ENCODE results near the gene XRCC2. TPM values are rescaled to one million over a fixed set of nuclear protein-coding genes. Genes with fewer than 3 reads are reported as not detected.
A peak's percentile ranks its signal among the peaks of the same experiment; 100 is the strongest.

The XRCC2 gene
- total and polyA plus RNA-seq, 2 of the 8 experiments (the other 6 are each of a cell fraction or from before 2014, with no cell fraction given), result 14.6 to 34.0 TPM

DNA sequence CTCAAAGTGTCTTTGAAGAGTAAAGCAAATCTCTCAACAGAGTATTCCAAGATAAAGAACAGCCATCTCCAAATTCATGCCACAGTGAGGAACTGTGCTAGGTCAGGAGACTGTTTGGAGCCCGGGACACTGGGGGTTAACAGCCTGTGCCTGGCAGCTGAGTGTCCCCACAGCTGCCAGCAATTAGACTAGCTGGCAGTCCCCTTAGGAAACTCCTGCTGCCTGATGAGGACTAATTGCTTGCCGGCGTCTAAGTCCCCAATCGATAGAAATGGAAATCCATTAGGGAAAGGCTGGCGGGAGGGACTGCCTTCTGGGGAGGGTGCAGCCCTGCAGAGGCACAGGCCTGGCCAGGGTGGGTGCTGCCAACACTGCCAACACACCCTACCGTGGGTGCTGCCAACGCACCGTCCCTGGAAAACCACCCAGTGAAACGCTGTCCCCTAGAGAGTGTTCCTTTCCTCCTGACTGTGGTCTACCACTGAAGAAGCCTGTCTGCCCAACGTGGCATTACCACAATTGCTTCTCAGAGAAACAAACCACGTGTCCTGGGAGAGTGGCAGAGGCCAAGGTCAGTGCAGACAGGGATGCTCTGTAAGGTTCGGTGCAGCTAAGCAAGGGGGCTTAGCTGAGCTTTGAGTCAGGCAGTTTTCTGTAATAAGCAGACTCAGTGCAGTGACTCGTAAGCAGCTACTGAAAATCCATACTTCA lies 60.8 kb downstream of the XRCC2 start:
- Histone ChIP-seq H3K9ac (replicated peaks in 1 of 4; ENCODE audit: extremely low read depth in 1 of 4, low read depth in 3 of 4, low read length in 3 of 4) (no peak overlapping the region), H3K27ac (ENCODE audit: low read depth, low read length) (no peak overlapping the region)
- 80% methylated on average over 11 of the region's 13 CpGs; no CpG with 5 or more reads in 1 of the 2 experiments for WGBS, 2 experiments (ENCODE audit: extremely low coverage in 1 of 2, insufficient coverage in 1 of 2, insufficient read length in 1 of 2, insufficient replicate concordance in 2 of 2, low coverage in 1 of 2, low lambda C conversion rate in 2 of 2, missing lambda C conversion rate in 1 of 2)

More for the DNA sequence above, 60.8 kb downstream of the XRCC2 start:
- Histone ChIP-seq H3K23ac (ENCODE audit: insufficient read length) (no peak overlapping the region), H3K23me2 (ENCODE audit: low read depth, low read length) (peaks cover 3% of the 10 kb centered on the region; the same call in 1 of the 2 replicates), H4K20me1 (replicated peaks in 1 of 2; ENCODE audit: control insufficient read depth in 1 of 2, insufficient read depth in 2 of 2, low read length in 2 of 2) (no peaks in the 10 kb centered on the region), H3K9me3 (ENCODE audit: insufficient read depth in 2 of 2, low read depth in 1 of 2, low read length in 1 of 2) (no peaks in the 10 kb centered on the region), H3K14ac (ENCODE audit: insufficient read length) (no peak overlapping the region), H3K36me3 (ENCODE audit: control insufficient read depth in 2 of 4, insufficient read depth in 4 of 4, low read length in 3 of 4) (no peaks in the 10 kb centered on the region), H3K4me2 (ENCODE audit: insufficient read depth in 1 of 2, low read depth in 2 of 2, low read length in 2 of 2) (no peak overlapping the region), H3K18ac (ENCODE audit: extremely low read depth, low read length) (no peak overlapping the region), H2BK5ac (ENCODE audit: low read depth, low read length) (no peak overlapping the region), H2AFZ (ENCODE audit: low read length) (no peak overlapping the region), H3K79me1 (ENCODE audit: low read depth, low read length) (no peaks in the 10 kb centered on the region), H3K27me3 (replicated peaks in 1 of 4; ENCODE audit: control insufficient read depth in 3 of 4, extremely low read depth in 1 of 4, insufficient read depth in 3 of 4, low read length in 3 of 4) (no peaks in the 10 kb centered on the region), H4K5ac (ENCODE audit: insufficient read length, low read depth, low read length) (no peak overlapping the region), H2BK15ac (ENCODE audit: low read length) (no peak overlapping the region), H3K79me2 (ENCODE audit: control insufficient read depth in 1 of 2, insufficient read depth in 2 of 2, low read length in 2 of 2) (no peaks in the 10 kb centered on the region), H3K4me3 (ENCODE audit: extremely low read depth in 1 of 4, insufficient read depth in 2 of 4, low read depth in 3 of 4, low read length in 4 of 4) (no peak overlapping the region), H4K91ac (replicated peaks; ENCODE audit: insufficient read length, low read length) (no peak overlapping the region), H2AK5ac (ENCODE audit: low read depth, low read length) (no peak overlapping the region), H4K8ac (ENCODE audit: extremely low read depth, insufficient read depth, low read length) (no peak overlapping the region), H2BK20ac (ENCODE audit: low read length) (no peak overlapping the region), H2BK12ac (ENCODE audit: low read depth, low read length) (0 out of 2 replicates have a peak overlapping the region, but pooled peaks have one; percentile 31), H2BK120ac (replicated peaks; ENCODE audit: low read depth, low read length) (no peak overlapping the region), H3K4me1 (replicated peaks in 1 of 4; ENCODE audit: control insufficient read depth in 3 of 4, insufficient read depth in 4 of 4, low read length in 3 of 4) (no peaks in the 10 kb centered on the region), H3K4ac (replicated peaks; ENCODE audit: insufficient read length, low read depth, low read length) (no peak overlapping the region), H3K56ac (replicated peaks; ENCODE audit: insufficient read length, low read depth, low read length) (no peak overlapping the region)
- CTCF ChIA-PET (ENCODE audit: partially characterized antibody), result interaction anchor here (1.2 to 1.4 kb wide), 2 partner anchors 9 to 92 kb away, joined by 3 to 4 read pairs; no protein-coding TSS in a partner anchor
- TF ChIP-seq, protein P1, sequence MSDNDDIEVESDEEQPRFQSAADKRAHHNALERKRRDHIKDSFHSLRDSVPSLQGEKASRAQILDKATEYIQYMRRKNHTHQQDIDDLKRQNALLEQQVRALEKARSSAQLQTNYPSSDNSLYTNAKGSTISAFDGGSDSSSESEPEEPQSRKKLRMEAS (IDR thresholded peaks at IDR 0.05), result no peak
- no peak for TF ChIP-seq GABPA (IDR thresholded peaks at IDR 0.05; ENCODE audit: borderline replicate concordance, insufficient read depth, low read length)
- no peak for TF ChIP-seq SUZ12 (IDR thresholded peaks at IDR 0.05; ENCODE audit: low read length)
- no peak for TF ChIP-seq BCL11A (IDR thresholded peaks at IDR 0.05; ENCODE audit: low read depth in 2 of 2, low read length in 2 of 2)
- no peak for TF ChIP-seq CBX5 (IDR thresholded peaks at IDR 0.05; ENCODE audit: low read depth, low read length)
- no peak for FAIRE-seq
- POLR2A ChIA-PET (ENCODE audit: partially characterized antibody), result no interaction called here
- DNase-seq (ENCODE audit: low read depth in 1 of 2, low spot score in 2 of 2), result no peak

Data from H1 (cell line).